Testis (tissue), 2 donors: ENCODE results near the gene ITGB2.

ENCODE experiments used
- POLR2A ChIP-seq: fragments of 450-650 bp; IDR thresholded peaks from one replicate; pipeline ENCODE4 v1.6.1; 2017; ENCODE audit warnings: antibody characterized with exemption, mild to moderate bottlenecking, moderate library complexity
- TF ChIP-seq, protein P1 (sequence below), 3 experiments: fragments of 450-650 bp in 2 of 3; fragments of 200-600 bp in 1 of 3; sonication (generic) in 1 of 3; IDR thresholded peaks; one replicate each; pipeline ENCODE4 v1.5.1; 2016 to 2019; ENCODE audit warnings: antibody characterized with exemption in 3 of 3, mild to moderate bottlenecking in 2 of 3, moderate library complexity in 1 of 3

DNA sequence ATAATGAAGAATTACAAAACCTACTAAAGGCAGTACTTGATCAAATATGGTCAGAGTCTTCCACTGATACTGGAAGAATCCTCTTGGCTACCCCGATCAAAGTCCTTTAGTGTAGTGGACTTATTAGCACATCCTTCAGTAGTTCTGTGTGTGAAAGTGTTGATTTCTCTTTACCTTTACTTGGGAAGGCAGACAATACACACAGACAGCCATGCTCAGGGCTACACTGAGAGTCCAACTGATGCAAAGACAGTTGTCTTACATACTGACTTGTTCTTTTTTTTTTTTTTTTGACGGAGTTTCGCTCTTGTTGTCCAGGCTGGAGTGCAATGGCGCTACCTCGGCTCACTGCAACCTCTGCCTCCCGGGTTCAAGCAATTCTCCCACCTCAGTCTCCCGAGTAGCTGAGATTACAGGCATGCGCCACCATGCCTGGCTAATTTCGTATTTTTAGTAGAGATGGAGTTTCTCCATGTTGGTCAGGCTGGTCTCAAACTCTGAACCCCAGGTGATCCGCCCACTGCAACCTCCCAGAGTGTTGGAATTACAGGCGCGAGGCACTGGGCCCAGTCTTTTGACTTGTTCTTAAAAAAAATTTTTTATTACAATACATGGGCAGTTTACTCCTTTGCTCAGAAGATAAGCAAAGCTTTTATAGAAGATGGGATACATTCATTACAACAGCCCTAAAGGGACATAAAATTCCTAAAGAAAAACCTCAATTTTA lies 43.7 kb downstream of the ITGB2 start:
- TF ChIP-seq, protein P1, sequence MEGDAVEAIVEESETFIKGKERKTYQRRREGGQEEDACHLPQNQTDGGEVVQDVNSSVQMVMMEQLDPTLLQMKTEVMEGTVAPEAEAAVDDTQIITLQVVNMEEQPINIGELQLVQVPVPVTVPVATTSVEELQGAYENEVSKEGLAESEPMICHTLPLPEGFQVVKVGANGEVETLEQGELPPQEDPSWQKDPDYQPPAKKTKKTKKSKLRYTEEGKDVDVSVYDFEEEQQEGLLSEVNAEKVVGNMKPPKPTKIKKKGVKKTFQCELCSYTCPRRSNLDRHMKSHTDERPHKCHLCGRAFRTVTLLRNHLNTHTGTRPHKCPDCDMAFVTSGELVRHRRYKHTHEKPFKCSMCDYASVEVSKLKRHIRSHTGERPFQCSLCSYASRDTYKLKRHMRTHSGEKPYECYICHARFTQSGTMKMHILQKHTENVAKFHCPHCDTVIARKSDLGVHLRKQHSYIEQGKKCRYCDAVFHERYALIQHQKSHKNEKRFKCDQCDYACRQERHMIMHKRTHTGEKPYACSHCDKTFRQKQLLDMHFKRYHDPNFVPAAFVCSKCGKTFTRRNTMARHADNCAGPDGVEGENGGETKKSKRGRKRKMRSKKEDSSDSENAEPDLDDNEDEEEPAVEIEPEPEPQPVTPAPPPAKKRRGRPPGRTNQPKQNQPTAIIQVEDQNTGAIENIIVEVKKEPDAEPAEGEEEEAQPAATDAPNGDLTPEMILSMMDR (IDR thresholded peaks at IDR 0.05) = no peak
- no peak for TF ChIP-seq POLR2A
